22Rv1 (cell line): ENCODE results near the gene CCKAR.

ENCODE experiments used
- ZFX ChIP-seq: fragments of 450-650 bp; IDR thresholded peaks from 2 replicates; pipeline ENCODE4 v1.6.1; 2017; ENCODE audit warnings: antibody characterized with exemption, borderline replicate concordance
- TF ChIP-seq, protein P1 (sequence below): fragments of 450-650 bp; IDR thresholded peaks from 2 replicates; pipeline ENCODE4 v1.5.1; 2017; ENCODE audit warnings: mild to moderate bottlenecking

DNA sequence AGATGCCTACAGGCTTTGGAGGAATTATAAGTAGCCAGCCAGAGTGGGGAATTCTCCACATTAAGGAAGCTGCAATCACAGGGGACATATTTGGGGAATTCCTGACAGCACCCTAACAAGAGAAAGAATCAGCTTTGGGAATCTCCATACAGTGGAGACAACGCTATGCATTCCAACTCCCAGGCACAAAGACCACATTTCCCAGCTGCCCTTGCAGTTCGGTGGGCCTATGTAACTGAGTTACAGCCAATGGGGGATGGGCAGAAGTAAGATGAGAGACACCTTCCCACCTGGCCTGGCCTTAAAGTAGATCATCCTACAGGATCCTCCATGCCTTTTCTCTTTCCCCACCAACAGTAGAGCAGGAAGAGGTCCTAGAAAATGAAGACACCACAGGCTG is 43.4 kb upstream of the CCKAR start:
- TF ChIP-seq, protein P1, sequence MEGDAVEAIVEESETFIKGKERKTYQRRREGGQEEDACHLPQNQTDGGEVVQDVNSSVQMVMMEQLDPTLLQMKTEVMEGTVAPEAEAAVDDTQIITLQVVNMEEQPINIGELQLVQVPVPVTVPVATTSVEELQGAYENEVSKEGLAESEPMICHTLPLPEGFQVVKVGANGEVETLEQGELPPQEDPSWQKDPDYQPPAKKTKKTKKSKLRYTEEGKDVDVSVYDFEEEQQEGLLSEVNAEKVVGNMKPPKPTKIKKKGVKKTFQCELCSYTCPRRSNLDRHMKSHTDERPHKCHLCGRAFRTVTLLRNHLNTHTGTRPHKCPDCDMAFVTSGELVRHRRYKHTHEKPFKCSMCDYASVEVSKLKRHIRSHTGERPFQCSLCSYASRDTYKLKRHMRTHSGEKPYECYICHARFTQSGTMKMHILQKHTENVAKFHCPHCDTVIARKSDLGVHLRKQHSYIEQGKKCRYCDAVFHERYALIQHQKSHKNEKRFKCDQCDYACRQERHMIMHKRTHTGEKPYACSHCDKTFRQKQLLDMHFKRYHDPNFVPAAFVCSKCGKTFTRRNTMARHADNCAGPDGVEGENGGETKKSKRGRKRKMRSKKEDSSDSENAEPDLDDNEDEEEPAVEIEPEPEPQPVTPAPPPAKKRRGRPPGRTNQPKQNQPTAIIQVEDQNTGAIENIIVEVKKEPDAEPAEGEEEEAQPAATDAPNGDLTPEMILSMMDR = no peak
- no peak for TF ChIP-seq ZFX
